ENCODE data around the gene NBPF3. TPM values are rescaled to one million over a fixed set of nuclear protein-coding genes. Genes with fewer than 3 reads are reported as not detected.

Gene NBPF3
- total RNA-seq, 1 donor: 13.6 TPM

DNA sequence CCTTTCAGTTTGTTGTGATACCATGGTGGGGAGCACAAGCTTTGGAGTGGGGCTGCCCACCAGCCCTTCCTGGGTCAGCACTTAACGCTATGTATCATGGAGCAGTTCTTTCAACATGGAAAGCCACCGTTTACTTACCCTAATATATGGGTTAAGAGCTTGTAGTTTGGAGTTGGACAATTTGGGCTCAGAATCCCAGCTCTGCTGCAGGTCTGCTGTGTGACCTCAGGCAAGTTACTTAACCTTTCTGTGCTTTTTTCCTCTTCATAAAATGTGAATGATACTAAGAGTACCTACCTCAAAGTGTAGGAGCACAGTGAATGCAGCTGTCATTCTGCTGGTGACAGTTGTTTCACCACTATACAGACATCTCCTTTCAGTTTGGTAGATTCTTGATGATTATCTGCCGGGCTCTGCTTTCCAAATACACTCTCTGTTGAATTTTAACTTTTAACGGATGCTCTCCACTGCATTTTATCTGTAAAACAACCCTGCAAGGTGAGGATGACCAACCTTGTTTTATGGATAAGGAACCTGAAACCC, 93.1 kb downstream of the NBPF3 start:
- DNase-seq (ENCODE audit: low read depth): no peak
- TF ChIP-seq, protein P1, sequence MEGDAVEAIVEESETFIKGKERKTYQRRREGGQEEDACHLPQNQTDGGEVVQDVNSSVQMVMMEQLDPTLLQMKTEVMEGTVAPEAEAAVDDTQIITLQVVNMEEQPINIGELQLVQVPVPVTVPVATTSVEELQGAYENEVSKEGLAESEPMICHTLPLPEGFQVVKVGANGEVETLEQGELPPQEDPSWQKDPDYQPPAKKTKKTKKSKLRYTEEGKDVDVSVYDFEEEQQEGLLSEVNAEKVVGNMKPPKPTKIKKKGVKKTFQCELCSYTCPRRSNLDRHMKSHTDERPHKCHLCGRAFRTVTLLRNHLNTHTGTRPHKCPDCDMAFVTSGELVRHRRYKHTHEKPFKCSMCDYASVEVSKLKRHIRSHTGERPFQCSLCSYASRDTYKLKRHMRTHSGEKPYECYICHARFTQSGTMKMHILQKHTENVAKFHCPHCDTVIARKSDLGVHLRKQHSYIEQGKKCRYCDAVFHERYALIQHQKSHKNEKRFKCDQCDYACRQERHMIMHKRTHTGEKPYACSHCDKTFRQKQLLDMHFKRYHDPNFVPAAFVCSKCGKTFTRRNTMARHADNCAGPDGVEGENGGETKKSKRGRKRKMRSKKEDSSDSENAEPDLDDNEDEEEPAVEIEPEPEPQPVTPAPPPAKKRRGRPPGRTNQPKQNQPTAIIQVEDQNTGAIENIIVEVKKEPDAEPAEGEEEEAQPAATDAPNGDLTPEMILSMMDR (IDR thresholded peaks at IDR 0.05; ENCODE audit: insufficient read depth, low read length): no peak
- no peak overlapping the region for H3K4me3 ChIP-seq (ENCODE audit: low read depth, low read length)

DNA sequence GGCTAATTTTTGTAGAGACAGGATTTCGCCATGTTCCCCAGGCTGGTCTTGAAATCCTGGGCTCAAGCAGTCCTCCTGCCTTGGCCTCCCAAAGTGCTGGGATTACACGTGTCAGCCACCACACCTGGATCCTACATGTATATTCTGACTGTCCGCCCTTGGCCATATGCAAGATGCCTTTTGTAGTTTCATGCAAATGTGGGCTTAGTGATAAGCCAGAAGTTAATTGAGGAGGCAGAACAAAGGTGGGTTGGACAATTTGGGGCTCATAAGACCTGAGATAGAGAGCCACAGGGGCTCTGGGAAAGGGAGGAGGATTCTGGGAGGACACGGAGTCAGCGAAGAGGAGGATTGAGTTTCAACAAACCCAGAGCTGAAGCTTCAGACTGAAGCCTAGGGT, 94.2 kb downstream of the NBPF3 start:
- TF ChIP-seq, protein P1 (IDR thresholded peaks at IDR 0.05; ENCODE audit: insufficient read depth, low read length): no peak
- no peak for DNase-seq (ENCODE audit: low read depth)

More for the DNA sequence above, 94.2 kb downstream of the NBPF3 start:
- H3K4me3 ChIP-seq (ENCODE audit: low read depth, low read length): no peak overlapping the region

Other genes with a start within 250 kb of the NBPF3 start
- gene ECE1, start 149.7 kb upstream of the NBPF3 start, total RNA-seq (ENCODE audit: low replicate concordance): 30.7 and 90.4 TPM in 2 replicates
- gene ALPL, start 69.3 kb downstream of the NBPF3 start, total RNA-seq (ENCODE audit: low replicate concordance): 1.1 and 16.3 TPM in 2 replicates
- 0.08 and 0.09 TPM in 2 replicates for gene RAP1GAP, start 229.2 kb downstream of the NBPF3 start, total RNA-seq (ENCODE audit: low replicate concordance)